ENCODE data around the gene CD83. TPM values are rescaled to one million over a fixed set of nuclear protein-coding genes. Genes with fewer than 3 reads are reported as not detected.

The CD83 gene, protein sequence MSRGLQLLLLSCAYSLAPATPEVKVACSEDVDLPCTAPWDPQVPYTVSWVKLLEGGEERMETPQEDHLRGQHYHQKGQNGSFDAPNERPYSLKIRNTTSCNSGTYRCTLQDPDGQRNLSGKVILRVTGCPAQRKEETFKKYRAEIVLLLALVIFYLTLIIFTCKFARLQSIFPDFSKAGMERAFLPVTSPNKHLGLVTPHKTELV
- 1 to 10 TPM in 3 of 4 donors, under 1 TPM in 1; 0.82 to 4.8 (median 2.1) TPM for total RNA-seq

DNA sequence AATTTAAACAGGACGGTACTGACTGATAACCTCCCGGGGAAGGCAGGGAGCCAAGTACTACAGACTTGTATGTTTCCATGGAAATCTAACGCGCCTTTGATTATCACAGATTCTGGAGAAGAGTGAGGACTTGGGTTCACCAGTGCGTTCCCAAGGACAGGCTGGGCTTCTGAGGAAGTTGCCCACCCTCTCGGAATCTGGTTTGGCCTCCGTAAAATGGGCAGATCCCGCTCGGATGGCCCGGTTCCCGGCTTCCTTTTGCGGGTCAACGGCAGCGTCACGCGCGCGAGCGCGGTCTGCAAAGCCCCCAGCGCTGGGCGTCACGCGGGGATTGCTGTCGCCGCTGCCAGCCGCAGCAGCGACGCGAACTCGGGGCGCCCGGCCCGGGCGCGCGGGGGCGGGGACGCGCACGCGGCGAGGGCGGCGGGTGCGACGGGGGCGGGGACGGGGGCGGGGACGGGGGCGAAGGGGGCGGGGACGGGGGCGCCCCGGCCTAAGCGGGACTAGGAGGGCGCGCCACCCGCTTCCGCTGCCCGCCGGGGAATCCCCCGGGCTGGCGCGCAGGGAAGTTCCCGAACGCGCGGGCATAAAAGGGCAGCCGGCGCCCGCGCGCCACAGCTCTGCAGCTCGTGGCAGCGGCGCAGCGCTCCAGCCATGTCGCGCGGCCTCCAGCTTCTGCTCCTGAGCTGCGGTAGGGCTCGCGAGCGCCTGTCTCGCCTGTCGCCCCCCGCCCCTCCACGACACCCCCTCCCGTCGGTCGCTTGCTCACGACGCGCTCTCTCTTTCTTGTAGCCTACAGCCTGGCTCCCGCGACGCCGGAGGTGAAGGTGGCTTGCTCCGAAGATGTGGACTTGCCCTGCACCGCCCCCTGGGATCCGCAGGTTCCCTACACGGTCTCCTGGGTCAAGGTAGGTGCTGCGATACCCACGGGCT, at the start of gene CD83:
Gene CD83 (plus strand): TSS at position 615 of the 933 bp plus-strand sequence. CDS start 40 bp downstream, at position 655.
- WGBS, 2 donors (ENCODE audit: low coverage in 1 of 2): 4 to 5% methylated on average over 5 to 15 of the region's 106 CpGs
- Histone ChIP-seq H3K27me3 (no peaks in the 10 kb centered on the region), H3K27ac (peak within 1 kb of the TSS; percentile 50 to 64 (median 60)), H3K36me3 (no peaks in the 10 kb centered on the region), H3K4me1 (peaks cover 0 to 18% (median 14%) of the 10 kb centered on the region in 4 donors), H3K4me3 (peak within 1 kb of the TSS; percentile 39 to 78 (median 71)), H3K9me3 (no peaks in the 10 kb centered on the region)
- in situ Hi-C loops (cut with MboI; ENCODE audit: low pct_ligation_motif_present in 1 of 4, low pct_unique_long_range_greater_than_20kb in 1 of 4, low sequenced_read_pairs in 3 of 4) (no loop called here), intact Hi-C loops (cut with DNase I; ENCODE audit: low total_unique reads) (no loop called here)
- DNase-seq: peak; percentile 80
- TF ChIP-seq POLR2A (IDR thresholded peaks at IDR 0.05): peak; percentile 55
- peak; percentile 38 to 74 (median 65) for TF ChIP-seq POLR2AphosphoS5 (IDR thresholded peaks at IDR 0.05)
- TF ChIP-seq EP300 (IDR thresholded peaks at IDR 0.05; ENCODE audit: low read depth): no peak
- TF ChIP-seq, protein P1, sequence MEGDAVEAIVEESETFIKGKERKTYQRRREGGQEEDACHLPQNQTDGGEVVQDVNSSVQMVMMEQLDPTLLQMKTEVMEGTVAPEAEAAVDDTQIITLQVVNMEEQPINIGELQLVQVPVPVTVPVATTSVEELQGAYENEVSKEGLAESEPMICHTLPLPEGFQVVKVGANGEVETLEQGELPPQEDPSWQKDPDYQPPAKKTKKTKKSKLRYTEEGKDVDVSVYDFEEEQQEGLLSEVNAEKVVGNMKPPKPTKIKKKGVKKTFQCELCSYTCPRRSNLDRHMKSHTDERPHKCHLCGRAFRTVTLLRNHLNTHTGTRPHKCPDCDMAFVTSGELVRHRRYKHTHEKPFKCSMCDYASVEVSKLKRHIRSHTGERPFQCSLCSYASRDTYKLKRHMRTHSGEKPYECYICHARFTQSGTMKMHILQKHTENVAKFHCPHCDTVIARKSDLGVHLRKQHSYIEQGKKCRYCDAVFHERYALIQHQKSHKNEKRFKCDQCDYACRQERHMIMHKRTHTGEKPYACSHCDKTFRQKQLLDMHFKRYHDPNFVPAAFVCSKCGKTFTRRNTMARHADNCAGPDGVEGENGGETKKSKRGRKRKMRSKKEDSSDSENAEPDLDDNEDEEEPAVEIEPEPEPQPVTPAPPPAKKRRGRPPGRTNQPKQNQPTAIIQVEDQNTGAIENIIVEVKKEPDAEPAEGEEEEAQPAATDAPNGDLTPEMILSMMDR (IDR thresholded peaks at IDR 0.05): no peak

DNA sequence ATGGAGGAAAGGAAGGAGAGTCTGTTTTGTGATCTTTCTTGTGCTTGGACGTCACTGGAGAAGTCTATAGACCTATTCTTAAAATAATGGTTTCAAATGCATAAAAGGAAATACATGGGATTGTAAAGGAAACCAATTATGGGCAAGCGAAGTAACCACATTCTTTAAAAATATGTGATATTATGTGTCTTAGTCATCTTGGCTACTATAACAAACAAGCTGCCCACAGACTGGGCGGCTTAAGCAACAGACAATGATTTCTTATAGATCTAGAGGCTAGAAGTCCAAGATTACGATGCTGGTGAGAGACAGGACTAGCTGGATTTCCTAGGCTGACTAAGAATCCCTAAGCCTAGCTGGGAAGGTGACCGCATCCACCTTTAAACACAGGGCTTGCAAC, 49.4 kb upstream of the CD83 start:
- in situ Hi-C loops (cut with MboI; ENCODE audit: low pct_ligation_motif_present in 1 of 4, low pct_unique_long_range_greater_than_20kb in 1 of 4, low sequenced_read_pairs in 3 of 4): loop anchor here (10.0 to 25.0 kb wide), 4 partner anchors 163 to 731 kb away; partner anchors contain the start of gene TBC1D7 (in 1 of the 4)

DNA sequence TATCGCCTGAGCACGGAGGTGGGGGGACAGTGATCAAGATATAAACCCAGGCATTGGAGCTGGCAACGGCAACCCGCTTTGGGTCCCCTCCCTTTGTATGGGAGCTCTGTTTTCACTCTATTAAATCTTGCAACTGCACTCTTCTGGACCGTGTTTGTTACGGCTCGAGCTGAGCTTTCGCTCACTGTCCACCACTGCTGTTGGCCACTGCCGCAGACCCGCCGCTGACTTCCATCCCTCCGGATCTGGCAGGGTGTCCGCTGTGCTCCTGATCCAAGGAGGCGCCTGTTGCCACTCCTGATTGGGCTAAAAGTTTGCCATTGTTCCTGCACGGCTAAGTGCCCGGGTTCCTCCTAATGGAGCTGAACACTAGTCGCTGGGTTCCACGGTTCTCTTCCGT, 48.9 kb upstream of the CD83 start:
- DNase-seq: no peak
- intact Hi-C loops (cut with DNase I; ENCODE audit: low total_unique reads): no loop called here
- Histone ChIP-seq H3K27me3 (no peaks in the 10 kb centered on the region), H3K27ac (no peak overlapping the region), H3K4me1 (peaks cover 0 to 2% (median 0%) of the 10 kb centered on the region in 4 donors), H3K4me3 (no peak overlapping the region), H3K9me3 (no peaks in the 10 kb centered on the region), H3K36me3 (no peaks in the 10 kb centered on the region)
- WGBS, 2 donors (ENCODE audit: low coverage in 1 of 2): 83 to 92% methylated on average over 15 to 19 of the region's 19 CpGs
- in situ Hi-C loops (cut with MboI; ENCODE audit: low pct_ligation_motif_present in 1 of 4, low pct_unique_long_range_greater_than_20kb in 1 of 4, low sequenced_read_pairs in 3 of 4): loop anchor here (10.0 to 25.0 kb wide), 4 partner anchors 164 to 731 kb away; partner anchors contain the start of gene TBC1D7 (in 1 of the 4)
- TF ChIP-seq, protein P1 (IDR thresholded peaks at IDR 0.05): no peak
- TF ChIP-seq POLR2A (IDR thresholded peaks at IDR 0.05) (no peak), POLR2AphosphoS5 (IDR thresholded peaks at IDR 0.05) (no peak), EP300 (IDR thresholded peaks at IDR 0.05; ENCODE audit: low read depth) (no peak)

More for the DNA sequence above, 49.4 kb upstream of the CD83 start:
- DNase-seq: no peak
- no peaks in the 10 kb centered on the region for H3K36me3 ChIP-seq
- intact Hi-C loops (cut with DNase I; ENCODE audit: low total_unique reads): no loop called here
- H3K9me3 ChIP-seq: no peaks in the 10 kb centered on the region
- H3K27ac ChIP-seq: no peak overlapping the region
- WGBS, 2 donors (ENCODE audit: low coverage in 1 of 2): 65 to 68% methylated on average over 5 of the region's 5 CpGs
- peaks cover 0 to 2% (median 0%) of the 10 kb centered on the region in 4 donors for H3K4me1 ChIP-seq
- TF ChIP-seq EP300 (IDR thresholded peaks at IDR 0.05; ENCODE audit: low read depth): no peak
- TF ChIP-seq POLR2AphosphoS5 (IDR thresholded peaks at IDR 0.05): no peak
- TF ChIP-seq, protein P1 (IDR thresholded peaks at IDR 0.05): no peak
- TF ChIP-seq POLR2A (IDR thresholded peaks at IDR 0.05): no peak
- H3K4me3 ChIP-seq: no peak overlapping the region
- H3K27me3 ChIP-seq: peaks cover 2% of the 10 kb centered on the region

DNA sequence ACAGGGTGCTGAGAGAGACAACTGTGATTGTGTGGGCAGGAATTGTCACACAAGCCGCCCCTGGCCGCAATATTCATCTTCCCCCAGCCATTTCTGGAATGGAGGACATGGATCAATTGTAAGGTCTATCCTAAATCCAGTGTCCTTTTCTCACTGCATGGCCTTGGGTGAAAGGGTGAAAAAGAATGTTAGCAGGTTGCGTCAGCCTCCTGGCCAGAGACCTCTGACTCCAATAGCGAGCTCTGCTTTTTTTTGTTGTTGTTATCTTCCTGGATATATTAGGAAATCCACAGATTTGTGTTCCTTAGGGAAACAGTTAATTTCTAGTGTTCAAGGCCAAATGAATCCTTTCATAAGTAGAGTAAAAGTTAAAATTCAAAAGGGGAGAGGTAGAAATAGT, 47.1 kb upstream of the CD83 start:
- intact Hi-C loops (cut with DNase I; ENCODE audit: low total_unique reads): no loop called here
- Histone ChIP-seq H3K4me1 (peaks cover 0 to 12% (median under 1%) of the 10 kb centered on the region in 4 donors), H3K36me3 (no peaks in the 10 kb centered on the region), H3K4me3 (no peak overlapping the region), H3K9me3 (no peaks in the 10 kb centered on the region), H3K27me3 (no peaks in the 10 kb centered on the region), H3K27ac (no peak overlapping the region)
- DNase-seq: no peak
- TF ChIP-seq EP300 (IDR thresholded peaks at IDR 0.05; ENCODE audit: low read depth) (no peak), POLR2AphosphoS5 (IDR thresholded peaks at IDR 0.05) (no peak), POLR2A (IDR thresholded peaks at IDR 0.05) (no peak)
- TF ChIP-seq, protein P1 (IDR thresholded peaks at IDR 0.05): no peak
- in situ Hi-C loops (cut with MboI; ENCODE audit: low pct_ligation_motif_present in 1 of 4, low pct_unique_long_range_greater_than_20kb in 1 of 4, low sequenced_read_pairs in 3 of 4): loop anchor here in 2 of 4 donors (25.0 kb wide), 2 partner anchors 708 to 733 kb away; partner anchors contain the start of gene TBC1D7 (in 1 of the 2)
- WGBS, 2 donors (ENCODE audit: low coverage in 1 of 2): 86 to 95% methylated on average over 4 of the region's 4 CpGs
